IMR-90 (cell line): Measurements from ENCODE around the gene KIF22. TPM values are rescaled to one million over a fixed set of nuclear protein-coding genes. Genes with fewer than 3 reads are reported as not detected.
A peak's percentile ranks its signal among the peaks of the same experiment; 100 is the strongest.

Source experiments
- ATAC-seq: fragments of 200-7000 bp; cut with Tn5 transposase; 2 replicates; pipeline ENCODE4 v1.9.1; 2020; ENCODE audit warnings: low read depth, mild to moderate bottlenecking, moderate library complexity
- BruUV-seq: library from RNA; stranded (reverse); fragments of 400-500 nt; replicated peaks from 2 replicates; lab custom pipeline; 2021; lab: Mats Ljungman, UMichigan
- CTCF ChIA-PET: fragments of 300-600 bp; formaldehyde crosslinking; extraction: SDS; loops from one replicate; lab custom pipeline; 2021; ENCODE audit warnings: antibody characterized with exemption; lab: Yijun Ruan, JAX
- POLR2A ChIA-PET: fragments of 300-600 bp; sonication (Branson Sonifier 250); formaldehyde crosslinking; loops from one replicate; lab custom pipeline; 2022; ENCODE audit warnings: antibody characterized with exemption; ENCODE audit not compliant: unreplicated experiment; lab: Charles Lee
- DNase-seq: peaks from one replicate; pipeline ENCODE4 v3.0.0; 2013
- H2AFZ ChIP-seq: replicated peaks from 2 replicates; pipeline ENCODE3; 2013; ENCODE audit warnings: low read length, mild to moderate bottlenecking; ENCODE audit not compliant: poor library complexity
- H2AK5ac ChIP-seq: 2 replicates; pipeline ENCODE4 v1.6.1; 2013; ENCODE audit warnings: low read depth, low read length, inconsistent platforms
- H2AK9ac ChIP-seq: replicated peaks from 2 replicates; pipeline ENCODE3; 2013; ENCODE audit warnings: mild to moderate bottlenecking, low read depth, low read length, moderate library complexity; ENCODE audit not compliant: poor library complexity
- H2BK120ac ChIP-seq: 2 replicates; pipeline ENCODE4 v1.6.1; 2013; ENCODE audit warnings: low read depth, low read length, inconsistent platforms
- H2BK15ac ChIP-seq: 3 replicates; pipeline ENCODE4 v1.6.1; 2013; ENCODE audit warnings: low read depth, low read length, inconsistent platforms
- H2BK20ac ChIP-seq: 2 replicates; pipeline ENCODE4 v1.6.1; 2013; ENCODE audit warnings: low read depth, mild to moderate bottlenecking, inconsistent platforms, low read length, moderate library complexity
- H2BK5ac ChIP-seq: 2 replicates; pipeline ENCODE4 v1.6.1; 2013; ENCODE audit warnings: mild to moderate bottlenecking, low read depth, low read length, inconsistent platforms; ENCODE audit not compliant: poor library complexity, severe bottlenecking
- H3K14ac ChIP-seq: replicated peaks from 2 replicates; pipeline ENCODE4 v1.6.1; 2013; ENCODE audit warnings: low read depth, low read length, inconsistent platforms
- H3K18ac ChIP-seq: 2 replicates; pipeline ENCODE4 v1.6.1; 2013; ENCODE audit warnings: low read depth, low read length, control low read depth
- H3K23ac ChIP-seq: 2 replicates; pipeline ENCODE4 v1.6.1; 2013; ENCODE audit warnings: low read depth, low read length, inconsistent platforms
- H3K27ac ChIP-seq: 2 replicates; pipeline ENCODE4 v1.5.1; 2013; ENCODE audit warnings: mild to moderate bottlenecking, control low read depth, low read length; ENCODE audit not compliant: insufficient read depth
- H3K27me3 ChIP-seq: 2 replicates; pipeline ENCODE4 v1.6.1; 2013; ENCODE audit warnings: low read length; ENCODE audit not compliant: control insufficient read depth, insufficient read depth
- H3K36me3 ChIP-seq: 2 replicates; pipeline ENCODE4 v1.6.1; 2013; ENCODE audit warnings: low read length, mixed read lengths; ENCODE audit not compliant: control insufficient read depth, insufficient read depth
- H3K4ac ChIP-seq: 2 replicates; pipeline ENCODE4 v1.6.1; 2013; ENCODE audit warnings: low read depth, low read length, inconsistent platforms
- H3K4me1 ChIP-seq: 2 replicates; pipeline ENCODE4 v1.6.1; 2013; ENCODE audit warnings: low read length, mixed read lengths; ENCODE audit not compliant: control insufficient read depth, insufficient read depth
- H3K4me2 ChIP-seq: 2 replicates; pipeline ENCODE4 v1.6.1; 2013; ENCODE audit warnings: low read depth, mild to moderate bottlenecking, control low read depth, low read length, moderate library complexity
- H3K4me3 ChIP-seq: 2 replicates; pipeline ENCODE4 v1.5.1; 2013; ENCODE audit warnings: low read depth, mild to moderate bottlenecking, control low read depth, low read length, moderate library complexity; ENCODE audit not compliant: insufficient read depth
- H3K56ac ChIP-seq: 2 replicates; pipeline ENCODE4 v1.6.1; 2013; ENCODE audit warnings: low read length, inconsistent platforms; ENCODE audit not compliant: insufficient read depth; ENCODE audit errors: extremely low read depth
- H3K79me1 ChIP-seq, 2 experiments: 2 replicates each; pipeline ENCODE4 v1.6.1; 2013; ENCODE audit warnings: low read length in 2 of 2, inconsistent platforms in 1 of 2, low read depth in 1 of 2
- H3K9ac ChIP-seq: 2 replicates; pipeline ENCODE4 v1.6.1; 2013; ENCODE audit warnings: low read depth, low read length, control low read depth
- H3K9me1 ChIP-seq: 2 replicates; pipeline ENCODE4 v1.6.1; 2013; ENCODE audit warnings: low read length, inconsistent platforms; ENCODE audit not compliant: insufficient read depth
- H3K9me3 ChIP-seq: 2 replicates; pipeline ENCODE4 v1.6.1; 2013; ENCODE audit warnings: low read length; ENCODE audit not compliant: control insufficient read depth, insufficient read depth
- H4K20me1 ChIP-seq: 2 replicates; pipeline ENCODE4 v1.6.1; 2013; ENCODE audit warnings: low read length, inconsistent platforms; ENCODE audit not compliant: insufficient read depth
- H4K5ac ChIP-seq: 2 replicates; pipeline ENCODE4 v1.6.1; 2013; ENCODE audit warnings: mild to moderate bottlenecking, low read depth, low read length, control low read depth
- H4K8ac ChIP-seq, 2 experiments: 2 replicates each; pipeline ENCODE4 v1.6.1; 2013; ENCODE audit warnings: low read depth in 2 of 2, low read length in 2 of 2, control low read depth in 1 of 2, inconsistent platforms in 1 of 2
- H4K91ac ChIP-seq: 2 replicates; pipeline ENCODE4 v1.6.1; 2013; ENCODE audit warnings: low read depth, low read length, inconsistent platforms; ENCODE audit not compliant: insufficient read depth
- BHLHE40 ChIP-seq: fragments of 150-350 bp; IDR thresholded peaks from 2 replicates; pipeline ENCODE4 v1.6.1; 2016; ENCODE audit warnings: mild to moderate bottlenecking, low read depth, low read length
- CEBPB ChIP-seq: IDR thresholded peaks from 2 replicates; pipeline ENCODE4 v1.6.1; 2012; ENCODE audit warnings: low read depth, low read length, improper control_type of control experiment
- CHD1 ChIP-seq: IDR thresholded peaks from 2 replicates; pipeline ENCODE4 v1.6.1; 2012; ENCODE audit warnings: low read depth, low read length, improper control_type of control experiment
- CTCF ChIP-seq: conservative IDR thresholded peaks from 2 replicates; pipeline ENCODE4 v1.5.1; 2012; ENCODE audit warnings: mild to moderate bottlenecking, low read depth, low read length, improper control_type of control experiment
- FOS ChIP-seq: fragments of 150-350 bp; IDR thresholded peaks from 2 replicates; pipeline ENCODE4 v1.6.1; 2016; ENCODE audit warnings: low read depth, low read length
- MXI1 ChIP-seq: IDR thresholded peaks from 2 replicates; pipeline ENCODE4 v1.6.1; 2012; ENCODE audit warnings: low read depth, mild to moderate bottlenecking, low read length, moderate library complexity, borderline replicate concordance
- NFE2L2 ChIP-seq: fragments of 150-350 bp; IDR thresholded peaks from 2 replicates; pipeline ENCODE4 v1.6.1; 2016; ENCODE audit warnings: low read depth, mild to moderate bottlenecking, low read length
- RAD21 ChIP-seq: IDR thresholded peaks from 2 replicates; pipeline ENCODE4 v1.6.1; 2012; ENCODE audit warnings: low read length, improper control_type of control experiment
- RFX5 ChIP-seq: IDR thresholded peaks from 2 replicates; pipeline ENCODE4 v1.8.0; 2012; ENCODE audit warnings: low read depth, mild to moderate bottlenecking, low read length, moderate library complexity
- WGBS, 2 experiments: methylation state at CpG; one replicate each; pipeline versions ENCODE4 v1.1.5 to v1.1.7; 2013; ENCODE audit warnings: missing lambda C conversion rate in 2 of 2; ENCODE audit not compliant: insufficient read length in 1 of 2; ENCODE audit errors: extremely low coverage in 2 of 2; 5-methylcytosine and 5-hydroxymethylcytosine counted together
- dilution Hi-C: fragments of 300-500 bp; cut with HindIII; formaldehyde crosslinking; loops from one replicate; pipeline ENCODE4 v1.14.3; 2018; ENCODE audit warnings: low sequenced_read_pairs; ENCODE audit not compliant: unreplicated experiment
- in situ Hi-C: fragments of 300-500 bp; cut with MboI; formaldehyde crosslinking; loops from 3 replicates; pipeline ENCODE4 v1.14.3; 2019; ENCODE audit warnings: low sequenced_read_pairs, inconsistent platforms, mixed read lengths
- intact Hi-C: fragments of 100-400 bp; cut with micrococcal nuclease; formaldehyde crosslinking; loops from 2 replicates; pipeline ENCODE4 v1.10.0; 2022
- polyA plus RNA-seq, 3 experiments: library from polyadenylated mRNA; depleted of rRNA; stranded (reverse); fragments of >200 nt; gene quantifications; 2 replicates each; pipeline ENCODE4 v1.2.3, GENCODE V29; 2012; ENCODE audit warnings: low replicate concordance in 1 of 3
- total RNA-seq: library from RNA; depleted of rRNA; stranded (reverse); fragments of >200 nt; gene quantifications from 2 replicates; pipeline ENCODE4 v1.2.3, GENCODE V29; 2012

Gene KIF22
- total and polyA plus RNA-seq, 2 of the 4 experiments (the other 2 are of a cell fraction): 43.0 to 65.1 TPM

- ChIA-PET POLR2A (interaction anchor here (0.6 kb wide), 1 partner anchor 104 kb away, joined by 3 read pairs; no protein-coding TSS in a partner anchor), CTCF (interaction anchor here (1.3 kb wide), 1 partner anchor 14 kb away, joined by 3 read pairs; the partner anchor contains the start of gene KIF22)
- H3K9me1 ChIP-seq: 0 out of 2 replicates have a peak, but pooled peaks cover 3% of the 10 kb centered on the region
- in situ Hi-C loops (no loop called here), intact Hi-C loops (loop anchor here (1.0 kb wide), 1 partner anchor 104 kb away; no protein-coding TSS in a partner anchor), dilution Hi-C loops (no loop called here)
- peak overlapping the region; percentile 95 for H3K27ac ChIP-seq
- peak overlapping the region; percentile 98 for H3K4ac ChIP-seq
- DNase-seq (no peak), ATAC-seq (no peak)
- H4K20me1 ChIP-seq: peaks cover 16% of the 10 kb centered on the region
- peak overlapping the region; percentile 99 for H3K14ac ChIP-seq
- peaks cover 11% of the 10 kb centered on the region for H3K4me1 ChIP-seq
- peak overlapping the region; percentile 79 for H3K4me3 ChIP-seq
- peak overlapping the region; percentile 96 for H4K91ac ChIP-seq
- peaks cover 4 to 32% of the 10 kb centered on the region in 2 experiments; a peak in 3 of 4 replicates for H3K79me1 ChIP-seq
- peak overlapping the region; percentile 97 for H4K5ac ChIP-seq
- peak overlapping the region; percentile 97 to 99 for H4K8ac ChIP-seq
- peak overlapping the region; percentile 97 for H3K9ac ChIP-seq
- no peak overlapping the region for H2BK15ac ChIP-seq
- peak overlapping the region; percentile 99 for H2AK9ac ChIP-seq
- peak overlapping the region; percentile 77; the same call in 1 of the 2 replicates for H3K23ac ChIP-seq
- H2BK5ac ChIP-seq: peak overlapping the region; percentile 88
- peak overlapping the region; percentile 58 for H3K18ac ChIP-seq
- H2BK120ac ChIP-seq: peak overlapping the region; percentile 34
- H2AFZ ChIP-seq: peak overlapping the region; percentile 89
- H3K56ac ChIP-seq: peak overlapping the region; percentile 82
- 23% methylated on average over 14 of the region's 26 CpGs; no CpG with 5 or more reads in 1 of the 2 experiments for WGBS, 2 experiments
- H2BK20ac ChIP-seq: no peak overlapping the region
- no TSS peak for BruUV-seq
- H3K27me3 ChIP-seq: no peaks in the 10 kb centered on the region
- H2AK5ac ChIP-seq: peak overlapping the region; percentile 100
- peaks cover 25% of the 10 kb centered on the region for H3K36me3 ChIP-seq
- no peaks in the 10 kb centered on the region for H3K9me3 ChIP-seq
- peak overlapping the region; percentile 94 for H3K4me2 ChIP-seq
- TF ChIP-seq RFX5 (no peak), CEBPB (no peak), NFE2L2 (no peak), MXI1 (no peak), CHD1 (no peak), CTCF (no peak), BHLHE40 (no peak), RAD21 (no peak), FOS (no peak)
These were observed 14.1 kb downstream of the KIF22 start for GRCh38 chr16:29804455-29805231.
